ENCODE results near the gene GRK2.

GRK2 gene

GRCh38 chr11:67282155-67282875 is 16.0 kb downstream of the GRK2 start:
- no peak for DNase-seq (ENCODE audit: low read depth, low spot score)

GRCh38 chr11:67282876-67283371 is 16.7 kb downstream of the GRK2 start:
- no peak for DNase-seq (ENCODE audit: low read depth, low spot score)

- DNase-seq (ENCODE audit: low read depth, low spot score): no peak
These were observed 17.2 kb downstream of the GRK2 start for GRCh38 chr11:67283481-67283963.

GRCh38 chr11:67284811-67285540 is 18.7 kb downstream of the GRK2 start:
- no peak for DNase-seq (ENCODE audit: low read depth, low spot score)

- DNase-seq (ENCODE audit: low read depth, low spot score): no peak
These were observed 19.5 kb downstream of the GRK2 start for GRCh38 chr11:67285541-67286498.

GRCh38 chr11:67286621-67287333 is 20.5 kb downstream of the GRK2 start:
- no peak for DNase-seq (ENCODE audit: low read depth, low spot score)

- no peak for DNase-seq (ENCODE audit: low read depth, low spot score)
These were observed 21.3 kb downstream of the GRK2 start for GRCh38 chr11:67287355-67288197.

- DNase-seq (ENCODE audit: low read depth, low spot score): no peak
These were observed 21.9 kb downstream of the GRK2 start for GRCh38 chr11:67288198-67288451.

GRCh38 chr11:67288452-67289225 is 22.4 kb downstream of the GRK2 start:
- DNase-seq (ENCODE audit: low read depth, low spot score): no peak

GRCh38 chr11:67289226-67289650 is 23.0 kb downstream of the GRK2 start, which contains the start of gene ANKRD13D:
Gene ANKRD13D, plus strand, starts transcription at chr11:67289303. Its CDS starts 158 bp downstream, at chr11:67289461.
- DNase-seq (ENCODE audit: low read depth, low spot score): no peak

- DNase-seq (ENCODE audit: low read depth, low spot score): no peak
These were observed 23.6 kb downstream of the GRK2 start for GRCh38 chr11:67289651-67290479.

GRCh38 chr11:67290801-67291200 is 24.5 kb downstream of the GRK2 start:
- DNase-seq (ENCODE audit: low read depth, low spot score): no peak

GRCh38 chr11:67291481-67292381 is 25.5 kb downstream of the GRK2 start:
- DNase-seq (ENCODE audit: low read depth, low spot score): no peak

- no peak for DNase-seq (ENCODE audit: low read depth, low spot score)
These were observed 26.4 kb downstream of the GRK2 start for GRCh38 chr11:67292671-67293070.

GRCh38 chr11:67293090-67293489 is 26.8 kb downstream of the GRK2 start:
- DNase-seq (ENCODE audit: low read depth, low spot score): no peak

- no peak for DNase-seq (ENCODE audit: low read depth, low spot score)
These were observed 29.6 kb downstream of the GRK2 start for GRCh38 chr11:67295846-67296245.

GRCh38 chr11:67298786-67299185 is 32.5 kb downstream of the GRK2 start:
- no peak for DNase-seq (ENCODE audit: low read depth, low spot score)

Data from iPS DF 19.7 (cell line).